ENCODE measurements around the gene BCAR3.

BCAR3 gene

DNA sequence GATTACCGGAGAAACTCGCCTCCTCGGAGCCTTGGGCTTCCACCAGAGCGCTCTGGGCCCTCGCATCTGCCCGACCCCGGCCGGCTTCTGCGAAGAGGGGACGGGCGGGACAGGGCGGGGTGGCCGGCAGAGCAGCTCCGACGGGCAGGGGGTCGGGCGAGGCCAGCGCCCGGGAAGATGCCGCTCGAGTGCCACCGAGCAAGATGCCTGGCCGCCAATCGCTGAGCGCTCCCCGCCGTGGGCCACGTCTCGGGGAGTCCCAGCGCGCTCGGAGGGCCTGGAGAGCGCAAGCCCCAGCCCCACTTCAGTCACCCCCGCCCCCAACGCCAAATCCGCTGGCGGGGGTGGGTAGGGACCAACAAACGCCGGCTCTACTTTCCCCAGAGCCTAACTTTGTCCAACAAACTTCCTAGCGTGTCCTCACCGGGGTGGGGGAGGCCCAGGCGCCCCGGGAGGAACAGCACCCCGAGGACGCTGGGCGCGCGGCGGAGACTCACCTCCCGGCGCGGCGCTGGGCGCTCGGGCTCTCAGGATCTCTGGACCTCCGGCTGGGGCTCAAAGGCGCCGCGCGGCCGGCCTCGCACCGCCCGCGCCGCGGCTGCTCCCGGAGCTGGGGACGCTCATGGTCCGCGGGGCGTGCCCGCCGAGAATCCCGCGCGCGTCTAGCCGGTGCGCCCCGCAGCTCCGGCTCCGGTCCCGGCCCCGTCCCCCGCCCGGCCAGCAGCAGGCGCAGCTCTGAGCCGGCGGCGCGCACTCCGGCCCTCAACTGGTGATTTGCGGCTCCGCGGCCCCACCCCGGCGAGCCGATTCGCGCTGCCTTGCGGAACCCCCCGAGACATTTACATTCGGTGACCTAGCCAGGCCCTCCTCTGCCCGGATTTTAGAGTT lies at the start of gene BCAR3:
Gene BCAR3 (minus strand): TSS at position 737 of the 888 bp plus-strand sequence. CDS start 6,907 bp downstream, outside the sequence.
- Mint-ChIP-seq H3K4me3 (peak within 1 kb of the TSS; percentile 95), H3K36me3 (ENCODE audit: low read depth) (peaks cover 41% of the 10 kb centered on the region), H3K4me1 (ENCODE audit: low read depth) (peaks cover 41% of the 10 kb centered on the region), H3K9me3 (no peaks in the 10 kb centered on the region), H3K27me3 (peaks cover 4% of the 10 kb centered on the region), H3K27ac (peak within 1 kb of the TSS; percentile 94)
- intact Hi-C loops (cut with micrococcal nuclease) = loop anchor here (5.0 kb wide), 2 partner anchors 51 to 131 kb away; no protein-coding TSS in a partner anchor

DNA sequence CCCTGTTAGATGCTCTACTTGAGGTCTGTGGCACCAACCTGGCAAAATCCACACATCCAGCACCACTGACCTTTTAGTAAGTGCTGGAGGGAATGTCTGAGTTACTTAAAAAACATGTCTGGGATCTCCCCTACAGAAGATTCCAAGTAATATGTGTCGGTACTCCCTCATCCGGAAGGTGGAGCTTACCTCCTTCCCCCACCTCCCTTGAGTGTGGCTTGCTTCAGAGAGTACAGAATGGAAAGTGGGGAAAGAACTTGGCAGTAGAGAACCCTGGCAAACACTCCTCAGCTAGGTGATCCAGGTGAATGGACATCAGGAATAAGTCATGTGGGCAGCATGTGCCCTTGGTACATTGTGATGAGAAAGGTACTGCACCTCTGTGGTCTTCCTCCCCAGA lies 49.0 kb upstream of the BCAR3 start:
- peak overlapping the region; percentile 86 for H3K27ac Mint-ChIP-seq
- intact Hi-C loops (cut with micrococcal nuclease) = loop anchor here (5.0 kb wide), 1 partner anchor 48 kb away; the partner anchor contains the start of gene BCAR3
- no peaks in the 10 kb centered on the region for H3K9me3 Mint-ChIP-seq
- H3K27me3 Mint-ChIP-seq = peaks cover 2% of the 10 kb centered on the region
- peaks cover 70% of the 10 kb centered on the region for H3K4me1 Mint-ChIP-seq (ENCODE audit: low read depth)
- no peaks in the 10 kb centered on the region for H3K36me3 Mint-ChIP-seq (ENCODE audit: low read depth)
- H3K4me3 Mint-ChIP-seq = no peak overlapping the region

DNA sequence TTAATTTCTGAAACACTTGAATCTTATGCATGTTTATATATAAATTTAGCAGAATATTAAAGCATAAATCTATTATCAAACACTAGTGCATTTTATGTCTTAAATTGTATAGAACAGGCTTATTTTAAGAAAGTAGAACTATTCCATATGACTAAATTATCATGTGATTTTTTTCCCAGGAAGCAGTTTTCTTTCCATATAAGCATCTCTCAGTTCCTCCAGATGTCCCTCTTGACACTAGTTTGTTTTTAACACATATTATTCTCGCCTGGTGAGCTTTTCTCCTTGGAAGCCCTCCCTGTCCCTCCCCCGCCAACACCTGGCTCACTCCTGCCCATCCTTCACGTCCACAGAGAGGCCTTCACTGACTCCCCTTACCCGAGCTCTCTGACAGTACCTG lies 48.3 kb upstream of the BCAR3 start:
- Mint-ChIP-seq H3K36me3 (ENCODE audit: low read depth) (no peaks in the 10 kb centered on the region), H3K27me3 (peaks cover 2% of the 10 kb centered on the region), H3K27ac (peak overlapping the region; percentile 86), H3K4me1 (ENCODE audit: low read depth) (peaks cover 66% of the 10 kb centered on the region), H3K9me3 (no peaks in the 10 kb centered on the region), H3K4me3 (no peak overlapping the region)
- intact Hi-C loops (cut with micrococcal nuclease) = loop anchor here (5.0 kb wide), 1 partner anchor 48 kb away; the partner anchor contains the start of gene BCAR3

DNA sequence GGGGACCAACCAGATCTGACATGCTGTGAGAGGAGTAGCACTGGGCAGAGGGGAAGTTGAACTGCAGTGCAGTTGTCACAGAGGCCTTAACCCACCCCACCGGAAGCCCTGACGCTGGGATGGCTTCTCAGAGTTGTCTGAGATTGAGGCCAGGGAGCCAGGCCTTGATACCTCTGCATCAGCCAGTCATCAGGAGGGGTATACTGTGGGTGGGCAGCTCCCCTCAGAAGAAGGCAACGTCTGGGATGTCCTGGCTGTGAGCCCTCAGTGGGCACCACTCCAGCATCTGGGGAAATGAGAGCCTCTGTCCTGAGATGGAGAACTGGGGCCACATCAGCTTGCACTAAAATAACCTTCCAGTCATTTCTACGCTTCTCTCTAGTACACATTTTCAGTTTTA lies 47.9 kb upstream of the BCAR3 start:
- intact Hi-C loops (cut with micrococcal nuclease) = no loop called here
- peak overlapping the region; percentile 86 for H3K27ac Mint-ChIP-seq

DNA sequence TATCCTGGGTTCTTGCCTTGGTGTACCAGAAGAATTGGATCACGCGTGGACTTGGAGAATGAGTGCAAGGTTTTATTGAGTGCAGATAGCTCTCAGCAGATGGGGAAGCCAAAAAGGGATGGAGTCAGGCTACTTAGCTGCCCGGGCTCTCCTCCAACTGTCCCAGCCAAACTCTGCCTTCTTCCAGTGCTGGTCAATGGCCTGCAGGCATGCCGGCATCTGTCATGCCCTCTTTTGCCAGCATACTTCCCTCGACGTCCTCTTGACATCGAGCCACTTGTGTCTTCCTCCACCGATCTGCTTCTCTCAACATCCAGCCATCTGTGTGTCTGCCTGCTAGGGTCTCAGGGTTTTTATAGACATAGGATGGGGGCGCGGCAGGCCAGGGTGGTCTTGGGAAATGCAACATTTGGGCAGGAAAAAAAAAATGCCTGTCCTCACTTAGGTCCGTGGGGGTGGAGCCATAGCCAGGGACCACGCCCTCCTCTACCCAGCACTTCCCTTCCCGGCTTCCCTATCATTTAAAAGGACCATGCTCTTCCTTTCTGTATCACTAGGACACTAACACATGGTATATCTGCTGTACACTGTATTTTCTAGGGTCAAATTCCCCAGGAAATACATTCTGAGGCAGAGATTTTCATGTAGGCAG lies 47.0 kb upstream of the BCAR3 start:
- Mint-ChIP-seq H3K36me3 (ENCODE audit: low read depth) (no peaks in the 10 kb centered on the region), H3K27ac (peak overlapping the region; percentile 86), H3K4me3 (no peak overlapping the region), H3K4me1 (ENCODE audit: low read depth) (peaks cover 56% of the 10 kb centered on the region), H3K9me3 (no peaks in the 10 kb centered on the region), H3K27me3 (peaks cover 2% of the 10 kb centered on the region)
- intact Hi-C loops (cut with micrococcal nuclease) = no loop called here

More for the DNA sequence above, 47.9 kb upstream of the BCAR3 start:
- Mint-ChIP-seq H3K27me3 (peaks cover 2% of the 10 kb centered on the region), H3K4me3 (no peak overlapping the region), H3K36me3 (ENCODE audit: low read depth) (no peaks in the 10 kb centered on the region), H3K9me3 (no peaks in the 10 kb centered on the region), H3K4me1 (ENCODE audit: low read depth) (peaks cover 62% of the 10 kb centered on the region)

DNA sequence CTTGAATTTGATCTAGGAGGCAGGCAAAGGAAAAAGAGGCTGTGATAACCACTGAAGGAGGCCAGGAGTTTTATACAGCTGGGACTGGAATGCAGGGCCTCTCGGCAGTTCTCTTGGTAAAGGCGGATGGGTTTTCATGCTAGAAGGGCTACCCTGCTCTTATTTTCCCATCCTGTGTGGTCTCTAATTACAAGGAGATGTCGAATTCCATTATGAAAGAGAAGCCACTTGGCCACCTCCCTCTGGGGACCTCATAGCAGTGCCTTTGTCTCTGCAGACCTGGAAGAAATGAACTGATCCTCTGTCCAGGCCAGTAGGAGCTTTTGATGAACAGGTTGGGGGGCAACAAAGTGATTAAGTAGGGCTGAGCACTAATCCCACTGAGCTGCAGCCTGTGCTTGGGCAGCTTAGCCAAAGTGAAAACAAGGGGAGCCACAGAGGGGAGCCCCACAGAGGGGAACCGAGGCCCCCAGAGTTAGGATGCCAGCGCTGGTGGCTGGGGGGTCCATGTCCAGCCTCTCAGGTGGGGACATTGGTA lies 42.2 kb upstream of the BCAR3 start:
- no peaks in the 10 kb centered on the region for H3K36me3 Mint-ChIP-seq (ENCODE audit: low read depth)
- peaks cover 29% of the 10 kb centered on the region for H3K4me1 Mint-ChIP-seq (ENCODE audit: low read depth)
- intact Hi-C loops (cut with micrococcal nuclease) = no loop called here
- H3K27me3 Mint-ChIP-seq = peaks cover 4% of the 10 kb centered on the region
- H3K27ac Mint-ChIP-seq = no peak overlapping the region
- no peak overlapping the region for H3K4me3 Mint-ChIP-seq
- H3K9me3 Mint-ChIP-seq = no peaks in the 10 kb centered on the region

DNA sequence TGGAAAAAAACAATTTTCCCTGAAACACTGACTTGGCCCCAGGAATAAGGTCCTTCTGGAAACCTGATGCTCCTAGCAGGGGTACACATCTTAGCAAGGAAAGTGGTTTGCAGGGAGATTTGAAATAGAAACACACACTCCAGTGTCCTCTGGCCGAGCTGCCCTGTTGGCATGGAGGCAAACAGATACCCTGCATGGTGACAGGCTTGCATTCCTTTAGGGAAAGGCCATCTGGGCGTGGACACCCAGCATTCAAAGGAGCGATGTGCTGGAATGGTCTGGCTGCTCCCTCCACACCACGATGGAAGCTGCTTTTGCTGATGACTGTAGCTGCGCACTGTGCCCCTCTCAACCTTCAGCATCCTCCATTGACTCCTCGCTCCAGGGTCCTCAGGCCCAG lies 41.5 kb upstream of the BCAR3 start:
- Mint-ChIP-seq H3K9me3 (no peaks in the 10 kb centered on the region), H3K27me3 (peaks cover 4% of the 10 kb centered on the region), H3K27ac (no peak overlapping the region), H3K4me1 (ENCODE audit: low read depth) (peaks cover 22% of the 10 kb centered on the region), H3K36me3 (ENCODE audit: low read depth) (no peaks in the 10 kb centered on the region), H3K4me3 (no peak overlapping the region)
- intact Hi-C loops (cut with micrococcal nuclease) = no loop called here

DNA sequence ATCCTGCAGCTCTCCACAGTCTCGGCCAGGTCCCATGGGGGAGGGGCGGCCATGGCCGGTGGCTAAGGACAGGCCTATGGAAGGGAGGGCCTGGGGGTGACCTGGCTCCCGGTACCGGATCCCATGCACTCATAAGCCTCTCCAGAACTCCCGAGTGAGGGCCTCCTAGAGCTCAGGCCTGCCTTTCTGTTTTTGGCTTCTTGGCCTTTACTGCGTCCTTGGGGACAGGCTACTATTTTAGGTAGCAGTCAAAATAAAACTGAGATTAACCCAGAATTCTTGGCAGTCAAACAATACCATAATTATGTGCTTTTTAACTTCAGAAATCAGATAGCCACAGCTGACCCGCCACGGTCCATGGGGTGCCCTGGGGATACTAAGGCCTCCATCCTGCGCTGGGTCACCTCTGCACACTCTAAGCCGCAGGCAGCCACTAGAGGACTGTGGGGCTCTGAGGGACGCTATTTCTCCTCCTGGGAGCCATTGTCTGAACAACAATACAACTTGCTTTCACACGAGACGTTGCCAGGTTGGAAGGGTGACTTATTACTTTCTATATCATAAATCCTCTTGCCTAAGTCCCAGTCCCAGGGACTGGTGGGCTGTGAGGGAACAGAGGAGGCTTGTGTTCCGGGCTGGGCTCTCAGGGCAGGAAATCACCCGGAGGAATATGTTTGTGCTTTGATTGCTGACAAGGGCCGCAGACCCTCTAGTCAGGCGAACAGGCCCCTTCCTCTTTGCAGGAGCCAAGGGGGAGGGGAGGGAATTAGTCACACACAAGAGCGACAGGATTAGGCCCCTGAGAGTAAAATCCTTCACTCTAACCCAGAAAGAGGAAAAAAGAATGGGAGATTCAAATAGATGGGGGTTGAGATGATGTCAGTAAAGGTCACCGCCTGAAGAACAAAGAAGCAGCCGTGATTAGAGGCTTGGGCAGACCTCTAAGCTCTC lies 40.7 kb upstream of the BCAR3 start:
- H3K4me1 Mint-ChIP-seq (ENCODE audit: low read depth) = peaks cover 16% of the 10 kb centered on the region
- H3K9me3 Mint-ChIP-seq = peaks cover 2% of the 10 kb centered on the region
- H3K27ac Mint-ChIP-seq = peak overlapping the region; percentile 21
- peaks cover 4% of the 10 kb centered on the region for H3K27me3 Mint-ChIP-seq
- intact Hi-C loops (cut with micrococcal nuclease) = no loop called here
- H3K4me3 Mint-ChIP-seq = no peak overlapping the region
- peaks cover under 1% of the 10 kb centered on the region for H3K36me3 Mint-ChIP-seq (ENCODE audit: low read depth)

DNA sequence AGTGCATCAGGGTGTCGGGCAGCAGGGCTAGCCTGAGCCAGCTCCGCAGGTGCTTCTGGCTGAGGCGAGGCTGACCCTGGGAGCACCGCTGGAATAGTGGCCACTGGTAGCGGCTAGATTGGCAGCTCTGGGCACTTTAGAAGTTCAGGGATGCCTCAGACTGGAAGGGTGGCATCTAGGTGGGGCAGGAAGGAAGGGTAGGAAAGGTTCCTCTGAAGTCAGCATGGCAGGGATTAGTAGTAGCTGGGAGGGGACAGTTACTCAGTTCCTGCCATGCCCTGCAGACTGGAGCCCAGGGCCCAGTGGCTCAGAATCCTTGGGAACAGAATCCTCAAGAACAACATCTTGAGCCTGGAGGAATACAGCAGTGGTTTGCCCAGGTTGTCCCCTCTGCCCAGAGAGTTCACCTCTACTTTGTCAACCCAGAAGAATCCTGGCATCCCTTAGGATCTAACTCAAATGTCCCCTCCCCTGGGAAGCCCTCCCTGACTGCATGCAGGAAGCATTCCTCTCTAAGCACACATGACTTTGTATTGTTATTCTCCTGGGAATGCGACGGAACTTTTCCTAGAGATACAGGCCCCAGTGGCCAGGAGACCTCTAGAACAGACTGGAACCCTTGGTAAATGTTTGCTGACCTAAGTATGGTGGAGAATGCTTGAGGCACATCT lies 39.5 kb upstream of the BCAR3 start:
- Mint-ChIP-seq H3K4me1 (ENCODE audit: low read depth) (peaks cover 16% of the 10 kb centered on the region), H3K36me3 (ENCODE audit: low read depth) (peaks cover 8% of the 10 kb centered on the region), H3K9me3 (peaks cover 13% of the 10 kb centered on the region), H3K27me3 (peaks cover 4% of the 10 kb centered on the region), H3K27ac (peak overlapping the region; percentile 33), H3K4me3 (no peak overlapping the region)
- intact Hi-C loops (cut with micrococcal nuclease) = no loop called here

DNA sequence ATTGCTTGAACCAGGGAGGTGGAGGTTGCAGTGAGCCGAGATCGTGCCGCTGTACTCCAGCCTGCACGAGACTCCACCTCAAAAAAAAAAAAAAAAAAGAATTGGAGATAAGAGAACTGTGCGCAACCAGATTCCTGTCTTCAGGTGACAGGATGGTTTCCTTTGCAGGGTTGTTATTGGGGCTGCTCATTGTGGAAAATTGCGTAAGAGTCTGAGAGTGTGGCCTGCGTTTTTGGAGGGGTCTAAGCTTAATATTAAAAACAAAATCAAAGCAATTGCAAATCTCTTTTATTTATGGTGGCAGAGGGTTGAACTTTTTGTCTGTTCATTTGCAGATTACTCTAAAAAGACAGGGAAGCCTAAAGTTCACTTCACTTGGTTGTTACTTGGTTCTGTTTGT lies 36.0 kb upstream of the BCAR3 start:
- intact Hi-C loops (cut with micrococcal nuclease) = no loop called here

DNA sequence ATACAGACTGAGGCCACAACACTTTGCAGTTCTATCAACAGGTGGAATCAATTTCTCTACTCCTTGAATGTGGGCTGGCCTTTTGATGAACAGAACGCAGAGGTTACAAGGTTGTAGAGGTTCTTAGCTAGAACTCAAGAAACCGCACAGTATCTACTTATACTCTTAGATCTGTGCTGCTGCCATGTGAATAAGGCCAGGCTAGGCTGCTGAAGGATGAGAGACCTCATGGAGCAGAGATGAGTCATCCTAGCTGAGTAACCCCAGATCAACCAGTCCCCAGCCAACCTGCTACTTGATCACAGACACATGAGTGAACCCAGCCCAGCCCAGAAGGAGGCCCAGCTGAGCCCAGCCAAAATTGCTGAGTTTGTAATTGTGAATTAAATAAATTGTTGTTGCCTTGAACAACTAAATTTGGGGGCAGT lies 35.3 kb upstream of the BCAR3 start:
- Mint-ChIP-seq H3K36me3 (ENCODE audit: low read depth) (peaks cover 8% of the 10 kb centered on the region), H3K27ac (no peak overlapping the region), H3K9me3 (peaks cover 13% of the 10 kb centered on the region), H3K4me3 (no peak overlapping the region), H3K4me1 (ENCODE audit: low read depth) (peaks cover 26% of the 10 kb centered on the region), H3K27me3 (peaks cover 9% of the 10 kb centered on the region)
- intact Hi-C loops (cut with micrococcal nuclease) = no loop called here

More for the DNA sequence above, 36.0 kb upstream of the BCAR3 start:
- peaks cover 13% of the 10 kb centered on the region for H3K9me3 Mint-ChIP-seq
- H3K27me3 Mint-ChIP-seq = peaks cover 7% of the 10 kb centered on the region
- no peak overlapping the region for H3K4me3 Mint-ChIP-seq
- H3K36me3 Mint-ChIP-seq (ENCODE audit: low read depth) = peaks cover 8% of the 10 kb centered on the region
- peaks cover 23% of the 10 kb centered on the region for H3K4me1 Mint-ChIP-seq (ENCODE audit: low read depth)
- H3K27ac Mint-ChIP-seq = no peak overlapping the region

DNA sequence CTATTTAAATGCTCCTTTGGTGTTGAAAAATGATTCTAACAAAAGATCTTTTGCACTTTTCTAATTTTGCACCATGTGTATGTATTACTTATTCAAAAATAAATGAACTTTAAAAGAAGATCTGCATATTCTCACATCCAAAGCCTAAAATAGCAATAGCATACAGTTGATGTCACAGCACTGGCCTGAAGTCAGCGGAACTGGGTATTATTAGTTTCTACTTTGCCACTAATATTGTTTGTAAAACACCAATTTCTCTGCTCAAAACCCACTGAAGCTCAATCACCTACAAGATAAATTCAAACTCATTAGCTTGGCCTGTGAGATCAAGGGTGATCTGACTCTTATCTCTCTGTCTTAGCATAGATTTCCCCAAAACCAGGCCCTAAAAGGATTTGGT lies 34.5 kb upstream of the BCAR3 start:
- intact Hi-C loops (cut with micrococcal nuclease) = no loop called here
- Mint-ChIP-seq H3K36me3 (ENCODE audit: low read depth) (peaks cover 8% of the 10 kb centered on the region), H3K27ac (no peak overlapping the region), H3K4me3 (no peak overlapping the region), H3K4me1 (ENCODE audit: low read depth) (peaks cover 30% of the 10 kb centered on the region), H3K9me3 (peaks cover 13% of the 10 kb centered on the region), H3K27me3 (peaks cover 12% of the 10 kb centered on the region)

Data from dendritic cell treated with granulocyte-macrophage colony-stimulating factor and Interleukin-4, amounts not matched to agents 40 ng/mL and 50 ng/mL, for 4 days (primary cell).